LNCaP clone FGC (cell line): ENCODE measurements around the gene RBL1.
A peak's percentile ranks its signal among the peaks of the same experiment; 100 is the strongest.
"Not testable (repeated sequence)": the region's sequence is repeated elsewhere in the genome, so short reads cannot be mapped to it uniquely, and the experiment has no call there.

Experiments used
- DNase-seq: peaks from one replicate; pipeline ENCODE4 v3.0.0-alpha.2; 2011; ENCODE audit warnings: low read depth
- H3K4me3 ChIP-seq: 2 replicates; pipeline ENCODE4 v1.5.1; 2011; ENCODE audit warnings: mild to moderate bottlenecking, low read depth, low read length, control low read depth
- CTCF ChIP-seq: IDR thresholded peaks from 2 replicates; pipeline ENCODE4 v1.5.1; 2012; ENCODE audit warnings: mild to moderate bottlenecking; ENCODE audit not compliant: control insufficient read depth, insufficient read depth; ENCODE audit errors: extremely low read depth

The RBL1 gene

GRCh38 chr20:37042986-37043972 lies 52.5 kb downstream of the RBL1 start:
- no peak for DNase-seq
- H3K4me3 ChIP-seq = no peak overlapping the region
- no peak for TF ChIP-seq CTCF

- DNase-seq, H3K4me3 ChIP-seq: not testable (repeated sequence)
These were observed 56.4 kb downstream of the RBL1 start for GRCh38 chr20:37039366-37039765.

- no peak for TF ChIP-seq CTCF
- H3K4me3 ChIP-seq = no peak overlapping the region
- DNase-seq = no peak
These were observed 63.7 kb downstream of the RBL1 start for GRCh38 chr20:37032077-37032476.

GRCh38 chr20:37020636-37021035 lies 75.2 kb downstream of the RBL1 start:
- DNase-seq = no peak
- no peak for TF ChIP-seq CTCF
- H3K4me3 ChIP-seq = no peak overlapping the region

- DNase-seq, H3K4me3 ChIP-seq: not testable (repeated sequence)
These were observed 83.2 kb downstream of the RBL1 start for GRCh38 chr20:37012631-37013030.

- DNase-seq, H3K4me3 ChIP-seq: not testable (repeated sequence)
These were observed 83.9 kb downstream of the RBL1 start for GRCh38 chr20:37011858-37012257.

GRCh38 chr20:37011147-37011546 lies 84.7 kb downstream of the RBL1 start:
- DNase-seq = no peak
- no peak overlapping the region for H3K4me3 ChIP-seq
- no peak for TF ChIP-seq CTCF

GRCh38 chr20:37007898-37008649 lies 87.7 kb downstream of the RBL1 start:
- H3K4me3 ChIP-seq = no peak overlapping the region
- peak; percentile 23 for TF ChIP-seq CTCF
- DNase-seq = no peak

- DNase-seq, H3K4me3 ChIP-seq: not testable (repeated sequence)
These were observed 90.5 kb downstream of the RBL1 start for GRCh38 chr20:37005062-37005942.

- H3K4me3 ChIP-seq, DNase-seq: not testable (repeated sequence)
These were observed 94.2 kb downstream of the RBL1 start for GRCh38 chr20:37001634-37002033.

- DNase-seq, H3K4me3 ChIP-seq: not testable (repeated sequence)
These were observed 95.6 kb downstream of the RBL1 start for GRCh38 chr20:37000171-37000570.
